Mucosa of gallbladder (tissue), 1 donor: ENCODE results near the gene MFNG. TPM values are rescaled to one million over a fixed set of nuclear protein-coding genes. Genes with fewer than 3 reads are reported as not detected.
A peak's percentile ranks its signal among the peaks of the same experiment; 100 is the strongest.

Experiments
- DNase-seq: peaks from one replicate; pipeline ENCODE4 v3.0.0-alpha.2; 2020; ENCODE audit warnings: low spot score
- total RNA-seq: library from RNA; stranded (reverse); gene quantifications from one replicate; pipeline ENCODE4 v1.2.1, GENCODE V29; 2021
- donor health status: DM: no; HTN: no; CAD: no.

MFNG gene
- total RNA-seq, 1 donor from 2014 or later: 24.2 TPM

DNA sequence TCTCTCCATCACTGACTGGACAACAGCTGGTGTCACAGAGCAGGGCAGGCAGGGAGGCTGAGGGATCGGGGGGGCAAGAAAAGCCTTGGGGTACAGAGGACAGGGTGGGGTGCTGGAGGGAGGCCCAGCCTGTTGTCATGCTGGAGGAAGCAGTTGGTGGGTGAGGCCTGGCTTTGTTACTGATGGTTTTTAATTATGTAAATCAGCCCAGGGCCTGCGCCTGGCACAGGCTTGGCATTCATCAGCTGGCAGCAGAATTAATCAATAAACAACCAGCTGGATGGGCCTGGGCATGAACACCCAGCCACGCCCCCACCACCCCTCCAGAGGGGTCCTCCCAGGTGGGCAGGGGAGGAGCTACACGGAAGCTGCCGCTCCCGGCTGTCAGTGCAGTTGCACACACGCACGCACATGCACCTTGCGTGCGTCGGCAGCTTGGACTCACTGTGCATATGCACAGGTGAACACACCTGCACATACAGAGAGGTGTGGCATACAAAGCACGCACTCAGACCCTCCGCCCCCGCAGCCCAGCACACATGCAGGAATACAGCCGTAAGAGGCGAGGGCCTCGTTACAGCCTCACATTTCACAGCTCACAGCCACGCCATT, 37.6 kb downstream of the MFNG start:
- no peak for DNase-seq

DNA sequence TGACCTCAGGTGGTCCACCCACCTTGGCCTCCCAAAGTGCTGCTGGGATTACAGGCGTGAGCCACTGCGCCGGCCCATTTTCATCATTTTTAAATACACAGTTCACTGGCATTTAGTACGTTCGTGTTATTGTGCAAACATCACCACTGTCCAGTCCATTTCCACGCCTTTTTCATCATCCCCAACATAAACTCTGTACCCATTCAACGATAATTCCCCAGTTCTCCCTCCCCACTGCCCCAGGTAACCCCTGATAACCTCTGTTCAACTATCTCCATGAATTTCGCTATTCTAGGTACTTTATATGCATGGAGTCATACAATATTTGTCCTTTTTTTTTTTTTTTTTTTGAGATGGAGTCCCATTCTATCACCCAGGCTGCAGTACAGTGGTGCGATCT, 40.7 kb downstream of the MFNG start:
- DNase-seq: no peak

DNA sequence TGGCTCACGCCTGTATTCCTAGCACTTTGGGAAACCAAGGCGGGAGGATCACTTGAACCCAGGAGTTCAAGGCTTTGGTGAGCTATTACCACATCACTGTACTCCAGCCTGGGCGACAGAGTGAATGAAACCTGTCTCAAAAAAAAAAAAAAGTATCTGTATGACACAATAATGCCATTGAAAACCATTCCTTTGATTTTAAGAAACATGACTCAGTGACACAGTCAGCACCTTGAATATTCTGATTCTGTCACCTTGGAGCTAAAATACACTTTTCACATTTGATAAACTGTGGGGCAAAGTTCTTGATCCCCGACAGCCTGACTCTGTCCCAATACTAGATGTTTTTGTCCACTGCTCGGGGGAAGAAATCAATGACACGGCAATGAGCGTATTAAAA, 42.2 kb downstream of the MFNG start:
- no peak for DNase-seq

DNA sequence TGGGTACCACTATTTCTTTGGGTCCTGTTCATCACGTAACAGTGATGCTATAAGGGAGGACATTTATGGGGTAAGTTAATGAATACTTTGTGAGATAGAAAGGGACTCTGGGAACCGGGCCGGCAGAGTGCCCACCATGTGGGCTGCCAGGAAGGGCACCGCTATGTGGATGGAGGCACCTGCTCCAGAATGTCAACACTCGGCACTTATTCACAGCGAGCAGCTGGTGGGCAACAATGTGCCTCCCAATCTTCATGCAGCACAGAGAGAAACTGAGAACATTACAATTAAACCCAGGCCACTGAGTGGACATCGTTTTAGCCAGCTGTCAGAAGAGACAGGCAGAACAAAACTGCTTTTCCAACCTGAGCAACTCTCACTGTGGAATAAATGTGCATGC, 43.1 kb downstream of the MFNG start:
- no peak for DNase-seq

DNA sequence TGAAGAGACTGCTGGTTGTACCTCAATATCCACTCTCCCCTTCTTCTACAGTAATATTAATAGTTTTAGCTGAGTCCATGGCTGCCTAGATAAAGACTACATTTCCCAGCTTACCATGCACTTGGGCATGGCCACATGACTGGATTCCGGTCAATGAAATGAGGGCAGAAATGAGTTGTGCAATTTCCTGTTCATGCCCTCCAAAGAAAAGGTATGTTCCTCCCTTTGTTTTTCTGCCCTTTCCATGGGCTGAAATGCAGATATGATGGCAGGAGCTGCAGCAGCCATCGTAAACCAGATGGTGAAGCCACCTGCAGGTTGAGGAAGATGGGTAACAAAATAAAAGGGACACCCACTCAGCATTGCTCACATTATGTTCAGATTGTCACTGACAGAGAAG, 43.6 kb downstream of the MFNG start:
- no peak for DNase-seq

DNA sequence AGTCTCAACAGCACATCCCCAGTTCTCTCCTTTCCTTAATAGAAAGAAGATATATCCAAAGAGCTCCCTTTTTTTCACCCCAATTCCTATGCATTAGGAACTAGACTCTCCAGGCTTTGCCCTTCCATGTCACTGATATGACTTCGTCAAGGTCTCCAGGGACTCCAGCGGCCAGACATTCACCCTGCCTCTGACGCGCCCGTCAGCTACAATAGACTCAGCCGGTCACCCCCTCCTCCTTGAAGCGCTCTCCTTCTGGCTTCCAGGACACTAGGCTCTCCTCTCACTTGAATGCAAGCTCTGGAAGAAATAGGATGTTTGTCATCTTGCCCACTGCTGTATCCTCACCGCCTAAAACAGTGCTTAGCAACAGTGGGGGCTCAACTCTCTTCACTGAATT, 44.0 kb downstream of the MFNG start:
- DNase-seq: no peak

DNA sequence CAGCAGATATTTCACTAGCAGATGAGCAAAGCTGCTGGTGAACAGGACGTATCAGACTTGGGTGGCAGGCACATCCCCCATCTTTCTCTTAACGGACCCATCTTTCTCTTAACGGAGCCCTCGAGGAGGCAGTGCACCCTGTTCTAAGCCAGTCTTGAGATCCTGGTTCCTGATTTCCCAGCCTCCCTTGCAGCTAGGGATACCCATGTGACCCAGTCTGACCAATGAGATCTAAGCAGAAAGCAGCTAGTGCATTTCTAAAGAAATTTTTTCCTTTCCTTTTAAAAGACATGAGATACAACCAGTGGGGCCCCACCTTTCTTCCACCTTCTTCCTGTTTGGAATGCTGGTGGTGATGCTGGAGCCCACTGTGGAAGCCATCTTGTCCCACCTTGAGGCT, 45.3 kb downstream of the MFNG start:
- DNase-seq: no peak

DNA sequence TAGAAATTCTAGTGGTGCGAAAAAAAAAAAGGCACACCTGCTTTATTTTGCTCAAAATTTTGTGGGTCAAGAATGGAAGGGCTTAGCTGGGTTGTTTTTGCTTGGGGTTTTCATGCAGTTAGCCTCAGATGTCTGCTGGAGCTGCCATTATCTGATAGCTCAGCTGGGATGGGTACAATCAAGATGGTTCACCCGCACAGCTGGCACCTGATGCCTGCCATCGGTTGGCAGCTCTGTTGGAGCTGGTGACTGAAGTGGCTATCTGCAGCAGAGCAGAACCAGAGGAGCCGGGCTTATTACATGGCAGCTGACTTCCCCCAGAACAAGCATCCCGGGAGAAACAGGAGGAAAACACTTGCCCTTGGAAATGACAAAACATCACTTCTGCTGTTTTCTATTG, 46.8 kb downstream of the MFNG start:
- no peak for DNase-seq

DNA sequence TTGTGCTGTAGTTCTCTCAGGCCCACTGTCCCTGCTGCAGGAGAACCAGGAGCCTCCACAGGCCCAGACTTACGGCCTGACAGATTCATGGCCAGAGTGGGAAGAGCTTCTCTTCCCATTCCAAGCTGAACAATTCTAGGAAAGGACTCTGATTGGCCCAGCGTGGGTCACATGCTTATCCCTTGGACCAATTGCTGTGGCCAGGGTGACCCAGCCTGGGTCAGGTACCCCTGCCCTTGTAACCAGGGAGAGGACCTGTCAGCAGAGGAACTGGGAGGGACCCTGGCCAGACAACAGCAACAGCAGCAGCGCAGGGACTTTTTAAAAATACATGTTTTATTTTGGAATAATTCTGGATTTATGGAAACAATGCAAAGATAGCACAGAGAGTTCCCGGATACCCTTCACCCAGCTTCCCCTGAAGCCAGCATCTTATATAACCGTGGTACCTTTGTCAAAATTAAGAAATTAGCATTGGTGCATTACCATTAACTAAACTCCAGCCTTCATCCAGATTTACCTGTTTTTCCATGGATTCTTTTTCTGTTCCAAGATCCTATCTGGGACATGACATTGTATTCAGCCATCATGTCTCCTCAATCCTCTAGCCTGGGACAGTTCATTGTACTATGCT, 50.1 kb downstream of the MFNG start:
- no peak for DNase-seq

DNA sequence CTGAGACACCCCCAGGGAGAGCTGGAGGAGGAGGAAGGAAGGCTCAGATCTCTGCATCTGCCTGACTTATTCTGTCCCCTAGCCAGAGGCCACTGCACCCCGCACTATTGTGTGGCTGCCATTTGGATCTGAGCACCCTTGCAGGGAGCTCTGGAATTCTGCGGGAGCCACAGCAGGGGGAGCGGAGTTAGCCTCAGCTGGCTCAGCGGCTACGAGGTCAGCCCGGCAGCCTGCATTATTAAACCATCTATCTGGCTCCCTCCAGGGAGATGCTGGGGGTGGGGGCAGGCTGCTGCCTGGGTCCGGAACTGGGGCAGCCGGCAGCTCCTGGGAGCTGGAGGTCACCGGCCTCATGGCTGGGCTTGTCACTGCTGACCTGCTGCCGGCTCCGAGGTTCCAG, 52.4 kb downstream of the MFNG start:
- DNase-seq: no peak

DNA sequence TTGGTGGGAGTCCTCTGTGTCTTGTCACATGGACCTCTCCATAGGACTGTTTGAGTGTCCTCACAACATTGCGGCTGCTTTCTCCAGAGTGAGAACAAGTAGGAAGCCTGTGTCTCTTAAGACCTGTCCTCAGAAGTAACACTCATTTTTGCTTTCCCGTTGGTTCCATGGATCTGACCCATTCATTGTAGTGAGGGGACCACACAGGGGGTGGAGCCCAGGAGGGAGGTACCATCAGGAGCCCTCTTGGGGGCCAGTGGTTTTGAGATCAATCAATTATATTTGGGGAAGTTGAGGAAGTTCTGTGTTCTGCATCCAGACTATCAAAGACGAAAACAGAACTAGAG, 53.5 kb downstream of the MFNG start:
- no peak for DNase-seq

DNA sequence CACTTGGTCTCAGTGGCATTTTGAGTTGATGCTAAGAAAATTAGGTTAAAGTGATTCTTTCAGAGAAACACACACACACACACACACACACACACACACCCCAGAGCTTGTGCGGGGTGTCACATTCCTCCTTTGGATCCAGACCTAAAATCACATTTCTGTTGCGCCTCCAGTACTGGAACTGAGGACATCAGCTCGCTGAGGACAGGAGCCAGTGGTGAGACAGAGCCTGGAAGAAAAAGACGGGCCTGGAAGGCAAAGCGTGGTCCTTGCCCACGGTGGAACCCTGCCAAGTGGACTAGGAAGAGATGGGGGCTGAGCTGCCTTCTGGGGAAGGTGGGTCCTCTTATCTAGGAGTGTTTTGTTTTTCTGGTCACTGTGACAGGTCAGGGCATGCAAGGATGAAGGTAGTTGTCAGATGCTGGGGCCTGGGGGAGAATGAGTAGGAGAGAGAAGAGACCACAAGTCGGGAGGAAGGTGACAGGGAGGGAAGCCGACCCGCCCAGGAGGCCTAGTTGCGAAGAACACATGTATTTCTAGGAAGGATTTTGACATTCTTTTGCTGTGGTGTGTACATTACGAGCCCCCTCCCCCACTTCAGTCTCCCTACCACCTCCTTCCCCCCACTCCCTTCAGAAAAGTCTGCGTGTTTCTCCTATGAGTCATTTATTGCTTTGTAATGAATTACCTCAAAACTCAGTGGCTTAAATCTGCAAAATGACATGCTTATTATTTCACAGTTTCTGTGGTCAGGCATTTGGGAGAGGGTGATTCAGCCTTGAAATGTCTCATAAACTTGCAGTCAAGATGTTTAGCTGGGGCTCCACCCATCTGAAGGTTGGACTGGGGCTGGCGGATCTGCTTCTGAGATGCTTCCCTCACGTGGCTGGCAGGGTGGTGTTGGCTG, 54.1 kb downstream of the MFNG start:
- DNase-seq: no peak

DNA sequence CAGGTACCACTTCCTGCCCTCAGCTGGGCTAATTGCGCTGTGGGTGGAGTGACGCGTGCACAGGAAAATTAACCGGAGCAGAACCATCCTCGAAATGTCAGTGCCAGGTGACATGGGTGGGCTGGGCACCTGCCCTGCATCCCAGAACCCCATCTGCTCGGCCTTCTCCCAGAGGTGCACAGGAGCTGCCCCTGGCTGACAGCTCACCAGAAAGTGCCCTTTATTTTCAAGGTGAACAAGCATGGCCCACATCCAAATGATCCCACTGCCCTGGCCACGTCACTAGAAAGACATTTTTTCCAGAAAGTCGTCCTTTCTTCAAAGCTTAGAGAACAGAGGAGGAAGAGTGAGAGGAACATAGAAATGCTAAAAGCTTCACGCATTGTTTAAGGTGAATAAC, 54.8 kb downstream of the MFNG start:
- DNase-seq: no peak

DNA sequence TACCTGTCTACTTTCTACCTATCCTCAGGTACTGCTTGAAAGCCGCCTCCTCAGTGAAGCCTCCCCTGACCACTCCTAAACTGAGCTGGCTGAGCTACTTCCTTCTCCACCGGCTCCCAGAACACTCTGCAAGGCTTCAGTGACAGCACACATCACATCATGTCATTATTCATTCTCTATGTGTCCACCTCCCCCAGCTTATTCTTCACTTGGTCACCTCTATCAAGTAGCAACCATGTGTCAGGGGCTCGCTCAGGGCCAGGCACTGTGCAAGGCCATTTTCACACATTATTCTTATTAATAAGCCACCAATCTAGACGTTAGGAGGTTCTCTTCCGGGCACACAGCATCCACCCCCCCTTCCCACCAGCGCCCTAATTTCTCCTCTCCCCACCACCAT, 55.2 kb downstream of the MFNG start:
- DNase-seq: no peak

DNA sequence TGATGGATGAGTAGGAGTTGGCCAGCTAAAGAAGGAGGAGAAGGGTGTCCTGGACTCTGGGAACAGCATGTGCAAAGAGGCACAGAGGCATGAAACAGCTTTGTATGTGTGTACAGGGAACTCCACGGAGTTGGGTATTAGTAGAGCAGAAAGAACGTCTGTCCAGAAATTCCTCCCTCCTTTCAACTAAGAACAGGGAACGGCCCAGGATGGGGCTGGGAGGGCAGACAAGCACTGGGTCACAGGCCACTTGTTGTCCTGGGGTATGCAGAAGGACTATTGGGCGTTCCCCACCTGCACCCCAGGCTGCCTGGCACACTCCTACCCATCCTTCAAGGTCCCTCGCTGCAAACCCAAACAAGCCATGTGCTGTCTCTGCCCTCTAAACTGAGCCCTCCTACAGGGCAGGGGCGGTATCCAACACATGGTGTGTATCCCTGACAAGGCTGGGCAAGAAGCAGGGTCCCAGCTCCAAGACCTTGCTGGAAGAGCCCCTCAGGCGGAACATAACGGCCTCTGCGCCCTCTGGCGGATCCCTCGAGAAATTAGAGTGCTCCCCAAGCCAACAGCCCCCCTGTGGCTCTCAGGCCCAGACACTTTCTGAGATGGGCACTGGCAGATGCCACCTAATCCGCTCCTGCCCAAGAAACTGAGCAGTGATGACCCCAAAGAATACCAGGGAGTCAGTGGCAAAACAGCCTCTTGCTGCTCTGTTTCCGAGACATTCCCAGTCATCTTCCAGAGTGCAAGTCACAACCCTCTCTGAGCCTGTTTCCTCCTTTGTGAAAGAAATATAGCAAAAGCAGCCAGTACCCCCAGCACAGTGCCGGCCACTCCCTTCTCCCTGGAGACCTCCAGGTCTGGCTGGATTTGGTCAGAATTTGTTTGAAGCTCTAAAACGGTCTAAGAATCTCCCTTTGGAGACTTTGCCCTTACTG, 57.3 kb downstream of the MFNG start:
- DNase-seq: peak; percentile 31

DNA sequence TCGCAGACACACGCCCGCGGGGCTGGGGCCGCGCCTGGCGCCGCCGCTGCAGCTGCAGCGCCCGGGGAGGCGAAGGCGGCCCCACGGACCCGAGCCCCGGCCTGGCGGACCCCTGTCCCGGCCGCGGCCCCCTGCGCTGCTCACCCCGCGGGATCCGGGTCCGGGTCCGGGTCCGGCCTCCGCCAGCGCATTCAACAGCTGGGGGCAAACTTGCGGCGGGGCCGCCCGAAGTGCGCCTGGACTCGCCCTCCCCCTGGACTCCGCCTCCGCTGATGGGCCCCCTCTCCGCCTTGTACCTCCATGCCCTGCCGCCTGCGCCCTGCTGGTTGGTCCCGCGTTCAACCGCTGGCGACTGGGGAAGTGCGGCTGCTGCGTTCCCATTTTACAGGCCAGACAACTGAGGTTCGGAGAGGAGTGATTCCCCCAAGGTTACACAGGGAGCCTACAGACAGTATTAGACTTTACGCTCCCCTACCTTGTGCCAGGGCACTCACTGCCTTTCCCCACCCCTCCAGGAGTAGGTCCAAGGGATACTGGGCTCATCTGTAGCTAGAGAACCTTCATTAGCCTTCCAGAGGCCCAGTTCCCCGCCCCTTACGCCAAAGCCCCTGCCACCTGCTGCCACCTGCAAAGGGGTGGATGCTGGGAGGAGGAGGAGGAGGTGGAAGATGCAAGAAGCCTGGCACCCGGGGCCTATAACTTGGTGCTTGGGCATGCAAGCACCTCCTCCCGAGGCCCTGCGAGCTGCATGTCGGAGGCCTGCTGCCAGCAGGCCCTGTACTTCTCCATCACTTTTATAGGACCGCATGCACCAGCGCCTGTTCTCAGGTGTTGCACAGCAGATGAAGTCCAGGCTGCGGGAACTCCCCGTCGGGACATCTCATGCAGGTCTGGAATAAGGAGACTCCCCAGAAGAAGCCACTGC, 58.2 kb downstream of the MFNG start:
- no peak for DNase-seq

DNA sequence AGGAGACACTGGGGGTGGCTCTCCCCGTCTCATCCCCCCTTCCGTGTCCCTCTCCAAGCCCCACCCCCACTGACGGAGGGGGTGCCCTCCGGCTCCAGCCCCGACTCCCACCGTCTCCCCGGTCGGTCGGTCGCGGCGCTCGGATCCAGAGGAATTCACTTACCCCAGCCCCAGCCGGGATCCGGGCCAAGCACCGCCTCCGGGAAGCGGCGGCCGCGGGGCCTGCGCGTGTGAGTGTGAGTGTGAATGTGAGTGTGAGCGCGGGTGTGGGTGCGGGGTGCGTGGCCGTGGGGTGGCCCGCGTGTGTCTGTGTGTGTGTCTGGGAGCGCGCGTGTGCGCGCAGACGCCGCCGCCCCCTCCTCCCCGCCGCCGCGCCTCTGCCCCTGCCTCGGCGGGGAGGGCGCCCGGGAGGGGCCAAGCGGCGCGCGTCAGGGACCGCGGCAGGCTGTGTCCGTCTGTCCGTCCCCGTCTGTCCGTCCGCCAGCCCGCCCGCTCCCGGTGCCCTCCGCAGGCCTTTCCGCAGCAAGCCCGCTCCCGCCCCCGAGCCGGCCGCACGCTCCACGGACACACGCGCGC, 59.0 kb downstream of the MFNG start, which contains the start of gene ELFN2:
Gene ELFN2, minus strand, starts transcription at position 345 of the 576 bp plus-strand sequence. CDS start 51,945 bp downstream, outside the sequence.
- DNase-seq: no peak

DNA sequence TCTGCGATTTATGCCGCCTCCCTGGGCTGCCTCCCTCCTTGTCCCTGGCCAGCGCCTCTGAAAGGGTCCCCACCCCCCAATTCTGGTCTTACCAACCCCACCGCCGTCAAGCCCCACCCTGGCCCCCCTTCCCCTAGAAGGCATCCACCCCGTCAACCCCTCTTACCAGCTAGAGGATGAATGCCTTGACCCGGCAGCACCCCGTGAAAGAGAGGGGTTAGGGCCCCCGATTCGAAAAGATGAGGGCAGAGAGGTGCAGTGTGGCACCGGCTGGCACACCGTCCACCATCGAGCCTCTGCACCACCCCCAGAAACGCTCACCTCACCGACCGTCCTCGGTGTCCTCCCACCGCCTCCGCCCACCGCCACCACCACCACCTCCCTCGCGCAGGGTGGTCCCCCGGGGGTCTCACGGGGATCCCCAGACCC, 59.5 kb downstream of the MFNG start:
- DNase-seq: no peak

DNA sequence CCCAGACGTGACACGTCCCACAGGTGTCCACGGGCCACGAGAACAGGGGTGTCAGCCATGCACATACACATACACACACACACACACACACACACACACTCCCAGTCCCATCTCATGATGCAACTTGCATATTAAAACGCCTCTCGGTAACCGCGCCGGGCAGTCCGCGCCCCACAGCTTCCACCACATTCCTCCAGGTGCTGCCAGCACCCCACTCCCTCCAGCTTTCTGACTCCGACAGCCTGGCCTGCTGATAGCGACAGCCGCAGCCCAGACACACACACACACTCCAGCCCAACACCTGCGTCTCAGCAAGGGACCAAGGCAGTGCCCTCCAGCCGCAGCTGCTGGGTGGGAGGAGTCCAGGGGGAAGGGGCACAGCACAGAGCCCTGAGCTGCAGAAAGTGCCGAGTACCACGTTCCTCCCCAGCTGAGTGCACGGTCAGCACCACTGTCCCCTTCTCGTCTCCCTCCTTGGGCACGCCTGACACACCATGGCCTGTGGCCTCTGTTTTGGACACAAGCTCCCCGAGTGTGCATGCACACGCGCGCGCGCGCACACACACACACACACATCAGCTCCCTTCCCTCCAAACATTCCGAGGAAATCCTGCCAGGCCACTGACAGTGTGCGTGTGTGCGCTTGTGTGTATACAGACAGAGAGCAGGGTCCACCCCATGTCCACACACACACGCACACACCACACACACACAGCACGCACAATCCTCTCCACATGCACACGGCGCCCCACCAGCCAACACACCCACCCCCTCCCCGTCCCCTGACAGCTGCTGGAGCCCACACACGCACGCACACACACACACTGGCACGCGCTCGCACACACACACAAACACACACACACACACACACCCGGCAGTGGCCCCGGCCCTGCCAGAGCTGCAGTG, 60.1 kb downstream of the MFNG start:
- DNase-seq: no peak
